ENCODE data around the gene TTC17. TPM values are rescaled to one million over a fixed set of nuclear protein-coding genes. Genes with fewer than 3 reads are reported as not detected.
A peak's percentile ranks its signal among the peaks of the same experiment; 100 is the strongest.

TTC17 gene
- total RNA-seq, 1 donor from 2014 or later = 56.7 TPM

DNA sequence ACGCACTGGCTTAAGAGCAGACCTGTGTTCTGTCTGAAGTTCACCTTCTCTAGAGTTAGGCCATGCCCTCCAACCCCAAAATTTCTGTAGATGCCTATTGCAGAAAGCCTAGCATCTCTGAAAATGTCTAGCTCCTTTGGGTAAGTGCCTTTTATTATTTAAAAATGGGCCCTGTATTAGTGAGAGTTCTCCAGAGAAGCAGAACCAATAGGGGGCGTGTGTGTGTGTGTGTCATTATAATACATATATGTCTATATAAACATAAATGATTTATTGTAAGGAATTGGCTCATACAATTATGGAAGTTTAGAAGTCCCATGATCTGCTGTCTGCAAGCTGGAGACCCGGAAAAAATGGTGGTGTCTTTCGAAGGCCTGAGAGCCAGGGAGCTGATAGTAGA is 144.7 kb downstream of the TTC17 start:
- H3K27me3 Mint-ChIP-seq (ENCODE audit: low read depth, unreplicated experiment) = peaks cover 28% of the 10 kb centered on the region
- no peak for FAIRE-seq
- Histone ChIP-seq H3K4me1 (ENCODE audit: insufficient read depth, low read length) (no peaks in the 10 kb centered on the region), H3K4me3 (ENCODE audit: insufficient read depth, low read depth, low read length) (no peak overlapping the region), H3K27ac (ENCODE audit: low read depth, low read length) (no peak overlapping the region), H4K20me1 (ENCODE audit: insufficient read depth, low read length) (no peaks in the 10 kb centered on the region), H3K9me3 (ENCODE audit: insufficient read depth, low read depth, low read length) (no peaks in the 10 kb centered on the region), H3K27me3 (ENCODE audit: insufficient read depth, low read length) (peaks cover 4% of the 10 kb centered on the region), H2AFZ (ENCODE audit: low read depth, low read length) (no peak overlapping the region), H3K9ac (ENCODE audit: low read length) (no peak overlapping the region), H3K4me2 (ENCODE audit: low read length) (no peak overlapping the region), H3K79me2 (ENCODE audit: insufficient read depth, low read length) (no peaks in the 10 kb centered on the region), H3K36me3 (ENCODE audit: insufficient read depth, low read length) (no peaks in the 10 kb centered on the region)
- DNase-seq (ENCODE audit: low read depth) = no peak
- TF ChIP-seq, protein P1, sequence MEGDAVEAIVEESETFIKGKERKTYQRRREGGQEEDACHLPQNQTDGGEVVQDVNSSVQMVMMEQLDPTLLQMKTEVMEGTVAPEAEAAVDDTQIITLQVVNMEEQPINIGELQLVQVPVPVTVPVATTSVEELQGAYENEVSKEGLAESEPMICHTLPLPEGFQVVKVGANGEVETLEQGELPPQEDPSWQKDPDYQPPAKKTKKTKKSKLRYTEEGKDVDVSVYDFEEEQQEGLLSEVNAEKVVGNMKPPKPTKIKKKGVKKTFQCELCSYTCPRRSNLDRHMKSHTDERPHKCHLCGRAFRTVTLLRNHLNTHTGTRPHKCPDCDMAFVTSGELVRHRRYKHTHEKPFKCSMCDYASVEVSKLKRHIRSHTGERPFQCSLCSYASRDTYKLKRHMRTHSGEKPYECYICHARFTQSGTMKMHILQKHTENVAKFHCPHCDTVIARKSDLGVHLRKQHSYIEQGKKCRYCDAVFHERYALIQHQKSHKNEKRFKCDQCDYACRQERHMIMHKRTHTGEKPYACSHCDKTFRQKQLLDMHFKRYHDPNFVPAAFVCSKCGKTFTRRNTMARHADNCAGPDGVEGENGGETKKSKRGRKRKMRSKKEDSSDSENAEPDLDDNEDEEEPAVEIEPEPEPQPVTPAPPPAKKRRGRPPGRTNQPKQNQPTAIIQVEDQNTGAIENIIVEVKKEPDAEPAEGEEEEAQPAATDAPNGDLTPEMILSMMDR (IDR thresholded peaks at IDR 0.05; ENCODE audit: insufficient read depth, low read depth, low read length) = no peak
- no peak for TF ChIP-seq EZH2 (IDR thresholded peaks at IDR 0.05; ENCODE audit: insufficient read depth, low read length)
- no peaks in the 10 kb centered on the region for H3K9me3 Mint-ChIP-seq (ENCODE audit: unreplicated experiment)
- H3K36me3 Mint-ChIP-seq (ENCODE audit: low read depth, unreplicated experiment) = peaks cover 3% of the 10 kb centered on the region
- no peak overlapping the region for H3K27ac Mint-ChIP-seq (ENCODE audit: unreplicated experiment)
- H3K4me3 Mint-ChIP-seq (ENCODE audit: unreplicated experiment) = no peak overlapping the region
- peaks cover 3% of the 10 kb centered on the region for H3K4me1 Mint-ChIP-seq (ENCODE audit: low read depth, unreplicated experiment)

DNA sequence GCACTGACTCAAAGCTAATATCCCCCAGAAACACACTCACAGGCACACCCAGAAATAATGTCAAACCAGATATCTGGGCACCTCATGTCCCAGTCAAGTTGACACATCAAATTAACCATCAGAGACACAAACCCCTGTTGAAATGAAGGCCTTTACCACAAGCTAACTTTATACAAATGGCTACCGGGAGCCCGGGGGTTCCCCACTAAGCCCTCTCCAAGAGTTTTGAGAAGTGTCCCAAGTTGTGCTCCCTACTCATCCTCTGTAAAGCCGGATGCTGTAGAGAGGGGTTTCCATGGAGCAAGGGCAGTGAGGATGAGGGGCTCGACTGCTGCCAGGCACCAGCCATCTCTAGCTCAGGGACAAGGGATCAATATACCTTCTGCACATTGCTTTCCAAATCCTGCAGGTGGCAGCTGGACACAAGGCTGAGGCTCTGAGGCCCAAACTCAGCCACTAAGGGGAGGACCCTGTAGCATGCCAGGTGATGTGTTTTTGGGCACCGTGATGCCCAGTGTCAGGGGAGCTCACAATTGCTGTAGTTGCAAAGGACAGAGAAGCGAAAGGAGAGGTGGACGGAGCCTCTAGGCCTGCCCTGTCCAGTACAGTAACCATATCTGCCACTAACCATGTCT is 145.7 kb downstream of the TTC17 start:
- no peak for DNase-seq (ENCODE audit: low read depth)
- no peak for FAIRE-seq
- Histone ChIP-seq H3K4me1 (ENCODE audit: insufficient read depth, low read length) (no peaks in the 10 kb centered on the region), H3K79me2 (ENCODE audit: insufficient read depth, low read length) (no peaks in the 10 kb centered on the region), H3K9ac (ENCODE audit: low read length) (no peak overlapping the region), H3K4me3 (ENCODE audit: insufficient read depth, low read depth, low read length) (no peak overlapping the region), H3K36me3 (ENCODE audit: insufficient read depth, low read length) (no peaks in the 10 kb centered on the region), H4K20me1 (ENCODE audit: insufficient read depth, low read length) (no peaks in the 10 kb centered on the region), H3K27ac (ENCODE audit: low read depth, low read length) (no peak overlapping the region), H3K27me3 (ENCODE audit: insufficient read depth, low read length) (peaks cover 4% of the 10 kb centered on the region), H2AFZ (ENCODE audit: low read depth, low read length) (no peak overlapping the region), H3K4me2 (ENCODE audit: low read length) (no peak overlapping the region), H3K9me3 (ENCODE audit: insufficient read depth, low read depth, low read length) (no peaks in the 10 kb centered on the region)
- peaks cover 6% of the 10 kb centered on the region for H3K4me1 Mint-ChIP-seq (ENCODE audit: low read depth, unreplicated experiment)
- H3K36me3 Mint-ChIP-seq (ENCODE audit: low read depth, unreplicated experiment) = no peaks in the 10 kb centered on the region
- TF ChIP-seq, protein P1 (IDR thresholded peaks at IDR 0.05; ENCODE audit: insufficient read depth, low read depth, low read length) = peak; percentile 26
- no peak for TF ChIP-seq EZH2 (IDR thresholded peaks at IDR 0.05; ENCODE audit: insufficient read depth, low read length)
- H3K9me3 Mint-ChIP-seq (ENCODE audit: unreplicated experiment) = no peaks in the 10 kb centered on the region
- H3K27ac Mint-ChIP-seq (ENCODE audit: unreplicated experiment) = no peak overlapping the region
- no peak overlapping the region for H3K4me3 Mint-ChIP-seq (ENCODE audit: unreplicated experiment)
- peaks cover 21% of the 10 kb centered on the region for H3K27me3 Mint-ChIP-seq (ENCODE audit: low read depth, unreplicated experiment)

DNA sequence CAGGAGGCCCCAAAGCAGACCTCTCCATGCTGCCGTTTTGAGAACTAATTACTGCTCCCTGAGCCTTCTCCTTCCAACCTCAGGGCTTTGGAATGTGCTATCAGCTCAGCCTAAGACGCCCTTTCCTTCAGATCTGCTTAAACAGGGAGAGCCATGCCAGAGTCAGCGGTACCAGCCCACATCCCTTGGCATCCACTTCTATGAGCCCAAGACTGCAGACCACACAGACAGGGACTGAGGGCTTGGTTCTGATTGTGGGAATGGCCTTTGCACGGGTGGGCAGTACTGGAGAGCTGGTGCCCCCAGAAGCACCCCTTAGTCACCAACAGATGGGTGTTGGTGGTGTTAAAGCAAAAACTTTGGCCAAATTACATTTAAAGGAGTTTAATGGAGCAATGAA is 146.5 kb downstream of the TTC17 start:
- H3K4me2 ChIP-seq (ENCODE audit: low read length) = no peak overlapping the region
- Mint-ChIP-seq H3K36me3 (ENCODE audit: low read depth, unreplicated experiment) (no peaks in the 10 kb centered on the region), H3K4me1 (ENCODE audit: low read depth, unreplicated experiment) (peaks cover 6% of the 10 kb centered on the region), H3K9me3 (ENCODE audit: unreplicated experiment) (no peaks in the 10 kb centered on the region), H3K27me3 (ENCODE audit: low read depth, unreplicated experiment) (peaks cover 15% of the 10 kb centered on the region), H3K4me3 (ENCODE audit: unreplicated experiment) (no peak overlapping the region), H3K27ac (ENCODE audit: unreplicated experiment) (no peak overlapping the region)
- TF ChIP-seq, protein P1 (IDR thresholded peaks at IDR 0.05; ENCODE audit: insufficient read depth, low read depth, low read length) = no peak
- no peak for TF ChIP-seq EZH2 (IDR thresholded peaks at IDR 0.05; ENCODE audit: insufficient read depth, low read length)
- H3K79me2 ChIP-seq (ENCODE audit: insufficient read depth, low read length) = no peaks in the 10 kb centered on the region
- H2AFZ ChIP-seq (ENCODE audit: low read depth, low read length) = no peak overlapping the region
- no peak overlapping the region for H3K4me3 ChIP-seq (ENCODE audit: insufficient read depth, low read depth, low read length)
- no peaks in the 10 kb centered on the region for H3K4me1 ChIP-seq (ENCODE audit: insufficient read depth, low read length)
- DNase-seq (ENCODE audit: low read depth) = no peak
- peaks cover 4% of the 10 kb centered on the region for H3K27me3 ChIP-seq (ENCODE audit: insufficient read depth, low read length)
- H3K9me3 ChIP-seq (ENCODE audit: insufficient read depth, low read depth, low read length) = no peaks in the 10 kb centered on the region
- no peak overlapping the region for H3K27ac ChIP-seq (ENCODE audit: low read depth, low read length)
- no peaks in the 10 kb centered on the region for H3K36me3 ChIP-seq (ENCODE audit: insufficient read depth, low read length)
- no peak for FAIRE-seq
- no peaks in the 10 kb centered on the region for H4K20me1 ChIP-seq (ENCODE audit: insufficient read depth, low read length)
- H3K9ac ChIP-seq (ENCODE audit: low read length) = no peak overlapping the region

Measured in astrocyte (in vitro differentiated cells and primary cell).